Measurements from ENCODE around the gene MMP17. TPM values are rescaled to one million over a fixed set of nuclear protein-coding genes. Genes with fewer than 3 reads are reported as not detected.

MMP17 gene
- total and polyA plus RNA-seq, 2 of the 4 experiments (the other 2 are of a cell fraction) = 1.4 to 11.8 TPM

- Histone ChIP-seq H3K4me2 (ENCODE audit: low read depth, low read length) (no peak overlapping the region), H3K27me3 (ENCODE audit: control insufficient read depth, insufficient read depth, low read length) (no peaks in the 10 kb centered on the region; the same call in 1 of the 2 replicates), H4K20me1 (ENCODE audit: insufficient read depth, low read length) (peaks cover 42% of the 10 kb centered on the region), H3K14ac (replicated peaks; ENCODE audit: low read depth, low read length) (no peak overlapping the region), H3K23ac (ENCODE audit: low read depth, low read length) (no peak overlapping the region), H2AK9ac (replicated peaks; ENCODE audit: low read depth, low read length, poor library complexity) (no peak overlapping the region), H3K4me3 (ENCODE audit: insufficient read depth, low read depth, low read length) (no peak overlapping the region), H2BK15ac (ENCODE audit: low read depth, low read length) (no peak overlapping the region), H2BK20ac (ENCODE audit: low read depth, low read length) (no peak overlapping the region), H3K9ac (ENCODE audit: low read depth, low read length) (no peak overlapping the region), H4K5ac (ENCODE audit: low read depth, low read length) (no peak overlapping the region), H3K4me1 (ENCODE audit: control insufficient read depth, insufficient read depth, low read length) (peaks cover 10% of the 10 kb centered on the region), H3K56ac (ENCODE audit: extremely low read depth, insufficient read depth, low read length) (no peak overlapping the region), H3K18ac (ENCODE audit: low read depth, low read length) (no peak overlapping the region), H2AFZ (replicated peaks; ENCODE audit: low read length, poor library complexity) (no peak overlapping the region), H4K8ac (ENCODE audit: low read depth in 2 of 2, low read length in 2 of 2) (no peak overlapping the region), H3K36me3 (ENCODE audit: control insufficient read depth, insufficient read depth, low read length) (peaks cover 20% of the 10 kb centered on the region; the same call in 1 of the 2 replicates), H3K79me1 (ENCODE audit: low read depth in 1 of 2, low read length in 2 of 2) (peaks cover 11 to 58% of the 10 kb centered on the region in 2 experiments), H3K27ac (ENCODE audit: insufficient read depth, low read length) (no peak overlapping the region), H3K9me3 (ENCODE audit: control insufficient read depth, insufficient read depth, low read length) (no peaks in the 10 kb centered on the region), H2BK120ac (ENCODE audit: low read depth, low read length) (no peak overlapping the region), H4K91ac (ENCODE audit: insufficient read depth, low read depth, low read length) (no peak overlapping the region), H2AK5ac (ENCODE audit: low read depth, low read length) (no peak overlapping the region), H3K9me1 (ENCODE audit: insufficient read depth, low read length) (peaks cover 9% of the 10 kb centered on the region; the same call in 1 of the 2 replicates), H3K4ac (ENCODE audit: low read depth, low read length) (no peak overlapping the region), H2BK5ac (ENCODE audit: low read depth, low read length, poor library complexity, severe bottlenecking) (no peak overlapping the region)
- BruUV-seq (replicated peaks) = no TSS peak
- POLR2A ChIA-PET (ENCODE audit: unreplicated experiment) = no interaction called here
- intact Hi-C loops (cut with micrococcal nuclease) = loop anchor here (2.0 to 5.0 kb wide), 2 partner anchors 31 to 66 kb away; partner anchors contain the start of gene PUS1
- TF ChIP-seq CHD1 (IDR thresholded peaks at IDR 0.05; ENCODE audit: low read depth, low read length) (no peak), FOS (IDR thresholded peaks at IDR 0.05; ENCODE audit: low read depth, low read length) (no peak), RFX5 (IDR thresholded peaks at IDR 0.05; ENCODE audit: low read depth, low read length) (no peak), ELK1 (IDR thresholded peaks at IDR 0.05; ENCODE audit: borderline replicate concordance, low read depth, low read length) (no peak), RAD21 (IDR thresholded peaks at IDR 0.05; ENCODE audit: low read length) (no peak), NFE2L2 (IDR thresholded peaks at IDR 0.05; ENCODE audit: low read depth, low read length) (no peak), MXI1 (IDR thresholded peaks at IDR 0.05; ENCODE audit: borderline replicate concordance, low read depth, low read length) (no peak), POLR2A (IDR thresholded peaks at IDR 0.05; ENCODE audit: low read depth, low read length) (no peak), MAZ (IDR thresholded peaks at IDR 0.05; ENCODE audit: borderline replicate concordance, low read depth, low read length) (no peak)
- dilution Hi-C loops (cut with HindIII; ENCODE audit: low sequenced_read_pairs, unreplicated experiment) = no loop called here
- 96% methylated on average over 4 of the region's 9 CpGs; no CpG with 5 or more reads in 1 of the 2 experiments for WGBS, 2 experiments (ENCODE audit: extremely low coverage in 2 of 2, insufficient read length in 1 of 2)
- no peak for ATAC-seq (ENCODE audit: low read depth)
- CTCF ChIA-PET = no interaction called here
- in situ Hi-C loops (cut with MboI; ENCODE audit: low sequenced_read_pairs) = no loop called here
- DNase-seq = no peak
Measured at GRCh38 chr12:131897875-131898274, 69.7 kb downstream of the MMP17 start.
